GM19023 (cell line): ENCODE results near the gene SPECC1.

ENCODE experiments used
- ATAC-seq: cut with Tn5 transposase; IDR thresholded peaks from one replicate; pipeline ENCODE4 v1.9.1; 2021; ENCODE audit warnings: mild to moderate bottlenecking, moderate library complexity; ENCODE audit not compliant: unreplicated experiment

The SPECC1 gene

GRCh38 chr17:20121359-20122253, 112.4 kb downstream of the SPECC1 start:
- no peak for ATAC-seq

GRCh38 chr17:20122254-20122879, 113.2 kb downstream of the SPECC1 start:
- no peak for ATAC-seq

DNA sequence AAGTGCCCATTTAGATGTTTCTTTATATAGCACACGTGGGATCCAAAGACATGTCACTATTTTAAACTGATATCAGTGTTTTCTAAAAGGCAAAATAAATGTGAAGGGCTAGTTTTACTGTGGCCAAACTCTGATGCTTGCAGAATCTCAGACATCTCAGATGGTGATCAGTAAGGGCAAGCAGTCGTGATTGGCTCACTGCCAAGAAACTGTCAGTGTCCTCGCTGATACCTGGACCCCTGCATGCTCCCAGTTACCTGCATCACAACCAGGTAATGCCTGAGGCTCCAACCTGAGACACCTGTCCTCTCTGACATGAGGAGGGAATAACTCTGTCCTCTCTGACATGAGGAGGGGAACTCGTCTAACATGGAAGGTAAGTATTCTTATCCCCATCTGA, 114.0 kb downstream of the SPECC1 start:
- no peak for ATAC-seq

- ATAC-seq: no peak
Observed at GRCh38 chr17:20125724-20126123, 116.6 kb downstream of the SPECC1 start.

GRCh38 chr17:20127360-20128035, 118.3 kb downstream of the SPECC1 start:
- ATAC-seq: no peak

GRCh38 chr17:20128036-20128667, 119.0 kb downstream of the SPECC1 start:
- no peak for ATAC-seq

DNA sequence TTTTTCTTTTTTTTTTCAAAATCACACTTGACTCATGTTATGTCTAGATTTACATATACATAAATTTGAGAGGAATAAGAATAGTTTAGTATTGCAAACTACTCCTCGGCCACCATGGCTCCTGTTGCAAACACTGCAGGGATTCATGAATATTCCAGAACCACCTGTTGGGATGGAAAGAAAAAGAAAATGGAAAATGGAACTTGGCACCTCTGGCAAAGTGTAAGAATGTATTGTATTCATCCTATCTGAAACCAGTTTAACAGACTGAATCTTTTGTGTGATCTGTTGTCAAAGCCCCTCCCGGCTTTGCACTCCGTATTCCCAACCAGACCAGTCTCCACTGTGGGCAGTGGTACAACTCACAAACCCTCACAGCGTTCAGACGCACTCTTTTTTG, 124.4 kb downstream of the SPECC1 start:
- ATAC-seq: no peak

DNA sequence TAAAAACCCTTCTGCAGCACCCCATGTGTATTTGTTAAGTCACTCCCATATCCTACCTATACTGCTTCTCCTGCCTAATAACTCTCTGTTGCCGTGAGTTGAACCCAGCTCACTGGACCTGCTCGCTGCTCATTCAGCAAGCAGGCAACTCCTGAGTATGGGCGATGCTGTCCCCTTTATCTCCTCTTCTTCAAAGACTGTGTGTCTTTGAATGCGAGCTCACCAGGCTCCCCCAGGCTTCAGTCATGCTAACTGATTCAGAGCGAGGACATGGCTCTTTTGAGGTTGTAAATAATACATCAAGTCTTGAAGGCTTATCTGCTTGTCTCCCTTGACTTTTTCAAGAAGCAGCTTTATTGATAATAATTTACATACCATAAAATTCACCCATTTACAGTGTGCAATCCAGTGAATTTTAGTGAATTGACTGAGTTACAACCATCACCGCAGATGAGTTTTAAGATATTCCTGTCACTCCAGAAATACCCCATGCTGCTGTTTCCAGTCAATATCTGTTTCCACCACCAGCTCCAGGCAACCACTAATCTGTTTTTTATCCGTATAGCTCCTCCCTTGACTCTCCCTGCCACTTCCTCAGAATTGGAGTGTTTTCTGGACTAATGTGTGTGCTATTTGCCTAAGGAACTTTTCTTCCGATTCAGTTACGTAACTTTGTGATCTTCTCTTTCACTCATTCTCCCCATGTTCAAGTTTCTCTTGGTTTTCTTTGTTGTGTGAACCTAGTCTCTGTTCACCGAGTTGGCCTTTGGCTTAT, 132.2 kb downstream of the SPECC1 start:
- ATAC-seq: no peak

DNA sequence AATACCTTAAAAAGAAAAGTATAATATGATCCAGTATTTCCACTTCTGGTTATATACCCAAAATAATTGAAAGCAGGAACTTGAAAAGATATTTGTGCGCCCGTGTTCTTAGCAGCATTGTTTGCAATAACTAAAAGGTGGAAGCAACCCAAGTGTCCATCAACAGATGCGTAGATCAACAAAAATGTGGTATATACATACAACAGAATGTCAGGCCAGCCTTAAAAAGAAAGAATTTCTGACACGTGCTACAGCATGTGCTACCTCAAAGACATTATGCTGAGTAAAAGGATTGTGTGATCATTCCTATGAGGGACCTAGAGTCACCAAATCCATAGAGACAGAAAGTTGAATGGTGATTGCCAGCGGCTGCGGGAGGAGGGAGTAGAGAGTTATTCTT, 133.1 kb downstream of the SPECC1 start:
- no peak for ATAC-seq

DNA sequence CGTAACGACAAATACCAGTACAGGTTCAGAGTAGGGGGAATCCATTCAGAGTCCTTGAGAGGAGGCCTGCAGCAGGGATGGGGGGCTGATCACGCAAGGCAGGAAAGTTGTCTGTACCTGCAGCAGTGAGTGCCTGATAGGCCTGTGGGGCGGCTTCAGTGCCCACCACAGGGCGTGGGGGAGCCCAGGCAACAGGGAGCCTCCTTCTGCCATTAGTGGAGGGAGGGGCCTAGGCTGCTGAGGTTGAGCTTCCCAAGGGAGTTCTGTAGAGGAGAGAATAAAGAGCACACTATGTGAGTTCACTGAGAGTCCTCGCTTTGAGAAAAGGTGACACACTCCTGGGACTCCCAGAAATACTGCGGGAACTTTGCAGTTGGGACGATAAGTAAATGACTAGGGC, 134.6 kb downstream of the SPECC1 start:
- no peak for ATAC-seq

GRCh38 chr17:20145567-20145966, 136.4 kb downstream of the SPECC1 start:
- ATAC-seq: no peak

GRCh38 chr17:20149251-20149650, 140.1 kb downstream of the SPECC1 start:
- no peak for ATAC-seq

DNA sequence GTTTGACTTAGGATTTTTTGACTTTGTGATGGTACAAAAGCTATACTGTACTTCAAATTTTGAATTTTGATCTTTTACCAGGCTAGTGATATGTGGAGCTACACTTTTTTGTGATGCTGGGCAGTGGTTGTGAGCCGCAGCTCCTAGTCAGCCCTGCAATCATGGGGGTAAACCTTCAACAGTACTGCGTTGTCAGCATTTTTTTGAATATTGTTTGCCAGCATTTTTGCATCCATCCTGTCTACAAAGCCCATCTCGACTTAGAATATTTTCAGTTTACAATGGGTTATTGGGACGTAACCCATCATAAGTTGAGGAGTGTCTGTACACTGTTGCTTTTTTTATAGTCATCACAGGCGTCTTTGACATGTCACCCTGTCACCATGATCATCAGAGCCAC, 142.0 kb downstream of the SPECC1 start:
- no peak for ATAC-seq

- no peak for ATAC-seq
Observed at GRCh38 chr17:20153231-20153630, 144.1 kb downstream of the SPECC1 start.

- ATAC-seq: no peak
Observed at GRCh38 chr17:20154286-20155000, 145.3 kb downstream of the SPECC1 start.

DNA sequence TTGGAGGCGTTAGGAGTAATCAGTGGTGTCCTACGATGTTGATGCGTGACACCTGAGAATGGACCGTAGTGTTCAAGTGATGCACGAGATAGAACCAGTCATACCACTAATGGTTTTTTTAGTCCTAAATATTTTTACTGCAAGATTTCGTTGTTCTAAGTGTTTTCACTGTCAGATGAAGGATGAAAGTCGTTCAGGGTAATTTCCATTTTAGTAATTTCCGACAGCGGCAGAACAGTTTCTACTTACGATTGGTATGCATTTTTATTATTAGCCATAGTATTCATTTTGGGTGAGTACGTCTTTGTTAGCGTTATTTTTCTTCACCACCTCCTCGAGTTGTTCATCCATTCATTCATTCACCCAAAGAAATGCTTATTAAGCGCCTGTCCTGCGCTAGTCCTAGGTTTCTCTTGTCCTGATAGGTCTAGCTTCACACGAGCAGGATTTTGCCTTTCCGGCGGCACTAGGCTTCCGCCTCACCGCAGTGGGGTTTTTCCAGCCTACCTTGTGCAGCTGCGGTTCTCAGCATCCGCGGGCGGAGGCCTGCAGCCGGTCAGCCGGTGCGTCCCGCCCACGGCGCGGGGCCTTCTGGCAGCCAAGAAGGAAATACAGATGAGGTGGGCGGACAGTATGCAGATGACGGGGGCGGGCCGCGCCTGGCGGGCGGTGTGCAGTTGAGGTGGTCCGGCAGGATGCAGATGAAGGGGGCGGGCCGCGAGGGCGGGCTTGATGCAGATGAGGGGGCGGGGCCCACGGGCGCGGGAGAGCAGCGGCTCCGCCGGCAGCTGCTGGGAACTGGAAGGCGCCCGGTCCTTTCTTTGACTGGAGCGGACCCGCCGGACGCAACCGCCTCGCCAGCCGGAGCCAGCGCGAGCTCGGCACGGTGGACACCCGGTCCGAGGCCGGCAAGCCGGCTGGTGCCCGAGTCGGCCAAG, 146.4 kb downstream of the SPECC1 start:
- peak; percentile 90 for ATAC-seq

- peak; percentile 34 for ATAC-seq
Observed at GRCh38 chr17:20156196-20157000, 147.2 kb downstream of the SPECC1 start.

GRCh38 chr17:20157001-20157310, 147.8 kb downstream of the SPECC1 start:
- no peak for ATAC-seq
